B cell (primary cell): ENCODE measurements around the gene MMRN2.

ENCODE experiments used
- EZH2 ChIP-seq: IDR thresholded peaks from 2 replicates; pipeline ENCODE4 v1.6.1; 2012; ENCODE audit warnings: borderline replicate concordance, low read depth, mild to moderate bottlenecking, moderate library complexity, low read length; ENCODE audit not compliant: insufficient read depth, poor library complexity, severe bottlenecking
- TF ChIP-seq, protein P1 (sequence below): fragments of 200-600 bp; IDR thresholded peaks from one replicate; pipeline ENCODE4 v1.8.0; 2022; ENCODE audit warnings: antibody characterized with exemption, mild to moderate bottlenecking

DNA sequence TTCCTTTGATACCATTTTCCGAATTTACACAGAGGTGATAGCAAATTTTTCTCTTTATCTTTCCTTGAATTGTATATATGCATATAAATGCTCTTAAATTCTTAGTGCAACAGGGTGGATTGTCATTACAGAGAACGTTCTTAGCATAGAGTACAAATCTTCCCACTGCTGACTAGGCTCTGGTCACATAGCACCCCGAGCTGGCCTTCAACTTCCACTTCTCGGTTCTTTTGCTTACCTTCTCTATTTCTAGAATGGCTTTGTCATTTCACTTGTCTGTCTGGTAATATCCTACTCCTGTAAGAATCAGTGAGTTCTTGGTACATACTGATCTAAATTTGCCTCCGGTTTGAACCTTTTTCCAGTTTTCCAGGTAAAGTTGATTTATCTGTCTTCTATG is 24.3 kb upstream of the MMRN2 start:
- TF ChIP-seq EZH2, result no peak
- TF ChIP-seq, protein P1, sequence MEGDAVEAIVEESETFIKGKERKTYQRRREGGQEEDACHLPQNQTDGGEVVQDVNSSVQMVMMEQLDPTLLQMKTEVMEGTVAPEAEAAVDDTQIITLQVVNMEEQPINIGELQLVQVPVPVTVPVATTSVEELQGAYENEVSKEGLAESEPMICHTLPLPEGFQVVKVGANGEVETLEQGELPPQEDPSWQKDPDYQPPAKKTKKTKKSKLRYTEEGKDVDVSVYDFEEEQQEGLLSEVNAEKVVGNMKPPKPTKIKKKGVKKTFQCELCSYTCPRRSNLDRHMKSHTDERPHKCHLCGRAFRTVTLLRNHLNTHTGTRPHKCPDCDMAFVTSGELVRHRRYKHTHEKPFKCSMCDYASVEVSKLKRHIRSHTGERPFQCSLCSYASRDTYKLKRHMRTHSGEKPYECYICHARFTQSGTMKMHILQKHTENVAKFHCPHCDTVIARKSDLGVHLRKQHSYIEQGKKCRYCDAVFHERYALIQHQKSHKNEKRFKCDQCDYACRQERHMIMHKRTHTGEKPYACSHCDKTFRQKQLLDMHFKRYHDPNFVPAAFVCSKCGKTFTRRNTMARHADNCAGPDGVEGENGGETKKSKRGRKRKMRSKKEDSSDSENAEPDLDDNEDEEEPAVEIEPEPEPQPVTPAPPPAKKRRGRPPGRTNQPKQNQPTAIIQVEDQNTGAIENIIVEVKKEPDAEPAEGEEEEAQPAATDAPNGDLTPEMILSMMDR, result no peak
